HEK293 (cell line): ENCODE measurements around the gene CBX1.

ENCODE experiments used
- CTCF ChIP-seq: fragments of 450-650 bp; formaldehyde crosslinking; IDR thresholded peaks from 2 replicates; pipeline ENCODE4 v1.5.1; 2016; ENCODE audit warnings: missing biosample characterization, missing genetic modification characterization
- PRDM4 ChIP-seq: fragments of 450-650 bp; formaldehyde crosslinking; IDR thresholded peaks from 2 replicates; pipeline ENCODE4 v1.5.1; 2017; ENCODE audit warnings: missing biosample characterization, missing genetic modification characterization
- ZBTB44 ChIP-seq: fragments of 450-650 bp; IDR thresholded peaks from 2 replicates; pipeline ENCODE4 v1.5.1; 2018; ENCODE audit warnings: missing biosample characterization, mild to moderate bottlenecking, missing genetic modification characterization
- ZBTB49 ChIP-seq: fragments of 450-650 bp; formaldehyde crosslinking; IDR thresholded peaks from 2 replicates; pipeline ENCODE4 v1.5.1; 2016; ENCODE audit warnings: missing biosample characterization, missing genetic modification characterization, low read depth
- ZNF274 ChIP-seq, 2 experiments: fragments of 200-500 bp in 1 of 2; fragments of 450-650 bp in 1 of 2; sonication (Bioruptor generic) in 1 of 2; formaldehyde crosslinking in 1 of 2; IDR thresholded peaks; 2 replicates each; pipeline versions ENCODE4 v1.5.1 to v1.6.1; 2014 to 2016; ENCODE audit warnings: borderline replicate concordance in 1 of 2, inconsistent platforms in 1 of 2, low read length in 1 of 2, missing biosample characterization in 1 of 2, missing genetic modification characterization in 1 of 2
- ZNF560 ChIP-seq: fragments of 450-650 bp; formaldehyde crosslinking; IDR thresholded peaks from 2 replicates; pipeline ENCODE4 v1.5.1; 2017; ENCODE audit warnings: missing biosample characterization, missing genetic modification characterization, borderline replicate concordance

GRCh38 chr17:48126532-48126850 is 25.2 kb upstream of the CBX1 start:
- TF ChIP-seq CTCF (tag by site-specific recombination) (no peak), ZBTB44 (tag by site-specific recombination) (no peak), ZBTB49 (no peak), ZNF560 (tag by site-specific recombination) (no peak), PRDM4 (no peak), ZNF274 (IDR thresholded peaks at IDR 0.05; ENCODE audit: low read length) (no peak), ZNF274 (tag by site-specific recombination; IDR thresholded peaks at IDR 0.05; ENCODE audit: borderline replicate concordance) (no peak)
